IPS-NIHi7 (cell line): ENCODE measurements around the gene GPR68.
A peak's percentile ranks its signal among the peaks of the same experiment; 100 is the strongest.
"Not testable (repeated sequence)": the region's sequence is repeated elsewhere in the genome, so short reads cannot be mapped to it uniquely, and the experiment has no call there.

Experiments used
- DNase-seq: peaks from one replicate; pipeline ENCODE4 v3.0.0; 2012; ENCODE audit warnings: mixed read lengths; ENCODE audit errors: extremely low spot score

GPR68 gene

GRCh38 chr14:91252871-91253794 lies 8.6 kb upstream of the GPR68 start:
- peak; percentile 73 for DNase-seq

GRCh38 chr14:91250912-91251311 lies 6.4 kb upstream of the GPR68 start:
- no peak for DNase-seq

GRCh38 chr14:91249841-91250616 lies 5.5 kb upstream of the GPR68 start:
- DNase-seq, result peak; percentile 55

- DNase-seq, result no peak
These were observed 1.7 kb upstream of the GPR68 start for GRCh38 chr14:91246051-91246852.

- not testable (repeated sequence) for DNase-seq
These were observed 1.1 kb upstream of the GPR68 start for GRCh38 chr14:91245616-91246015.

- no peak for DNase-seq
These were observed 525 bp upstream of the GPR68 start for GRCh38 chr14:91245029-91245428.

GRCh38 chr14:91243074-91243471 lies 1.4 kb downstream of the GPR68 start:
- DNase-seq, result no peak

GRCh38 chr14:91242635-91243034 lies 1.9 kb downstream of the GPR68 start:
- no peak for DNase-seq

GRCh38 chr14:91241863-91242262 lies 2.6 kb downstream of the GPR68 start:
- DNase-seq, result no peak

- DNase-seq, result no peak
These were observed 5.8 kb downstream of the GPR68 start for GRCh38 chr14:91238661-91239060.

GRCh38 chr14:91238085-91238484 lies 6.4 kb downstream of the GPR68 start:
- no peak for DNase-seq

- DNase-seq, result no peak
These were observed 7.3 kb downstream of the GPR68 start for GRCh38 chr14:91237219-91237618.

GRCh38 chr14:91235841-91236240 lies 8.7 kb downstream of the GPR68 start:
- DNase-seq, result no peak

GRCh38 chr14:91234791-91235114 lies 9.8 kb downstream of the GPR68 start:
- no peak for DNase-seq

- no peak for DNase-seq
These were observed 10.3 kb downstream of the GPR68 start for GRCh38 chr14:91233936-91234790.

- no peak for DNase-seq
These were observed 11.9 kb downstream of the GPR68 start for GRCh38 chr14:91232603-91233002.

GRCh38 chr14:91232052-91232451 lies 12.5 kb downstream of the GPR68 start:
- DNase-seq, result no peak

- DNase-seq, result no peak
These were observed 13.1 kb downstream of the GPR68 start for GRCh38 chr14:91231446-91231845.

GRCh38 chr14:91230397-91231035 lies 14.0 kb downstream of the GPR68 start:
- no peak for DNase-seq

- no peak for DNase-seq
These were observed 14.7 kb downstream of the GPR68 start for GRCh38 chr14:91229743-91230200.

GRCh38 chr14:91229005-91229382 lies 15.5 kb downstream of the GPR68 start:
- DNase-seq, result no peak
